Panc1 (cell line): ENCODE measurements around the gene MYO7B. TPM values are rescaled to one million over a fixed set of nuclear protein-coding genes. Genes with fewer than 3 reads are reported as not detected.

Source experiments
- ATAC-seq: fragments of 200-7000 bp; cut with Tn5 transposase; 2 replicates; pipeline ENCODE4 v1.9.1; 2020; ENCODE audit warnings: mild to moderate bottlenecking, moderate library complexity
- BruUV-seq: library from RNA; stranded (reverse); fragments of 400-500 nt; replicated peaks from 2 replicates; lab custom pipeline; 2021; lab: Mats Ljungman, UMichigan
- CTCF ChIA-PET: fragments of 300-600 bp; sonication (Branson Sonifier 250); formaldehyde crosslinking; loops from one replicate; lab custom pipeline; 2022; ENCODE audit warnings: antibody characterized with exemption; lab: Charles Lee
- POLR2A ChIA-PET: fragments of 300-600 bp; sonication (Branson Sonifier 250); formaldehyde crosslinking; loops from one replicate; lab custom pipeline; 2022; ENCODE audit warnings: antibody characterized with exemption; lab: Charles Lee
- DNase-seq: peaks from one replicate; pipeline ENCODE4 v3.0.0-alpha.2; 2010; ENCODE audit warnings: low read depth, low spot score
- H3K27ac ChIP-seq: 2 replicates; pipeline ENCODE4 v1.5.1; 2011; ENCODE audit warnings: mild to moderate bottlenecking, low read length, inconsistent platforms
- H3K27me3 ChIP-seq: fragments of 200-500 bp; sonication (Bioruptor generic); 2 replicates; pipeline ENCODE4 v1.6.0; 2014; ENCODE audit warnings: low read length, inconsistent platforms; ENCODE audit not compliant: control insufficient read depth, insufficient read depth
- H3K36me3 ChIP-seq: fragments of 200-500 bp; sonication (Bioruptor generic); 2 replicates; pipeline ENCODE4 v1.5.1; 2014; ENCODE audit warnings: inconsistent platforms, mild to moderate bottlenecking, low read length, moderate library complexity; ENCODE audit not compliant: control insufficient read depth, insufficient read depth
- H3K4me1 ChIP-seq: 2 replicates; pipeline ENCODE4 v1.5.1; 2011; ENCODE audit warnings: inconsistent platforms, mild to moderate bottlenecking, low read length, moderate library complexity; ENCODE audit not compliant: control insufficient read depth, insufficient read depth
- H3K4me3 ChIP-seq, 2 experiments: 2 replicates each; pipeline ENCODE4 v1.5.1; 2011 to 2012; ENCODE audit warnings: low read depth in 2 of 2, low read length in 2 of 2, mild to moderate bottlenecking in 2 of 2, inconsistent platforms in 1 of 2, moderate library complexity in 1 of 2
- H3K9me3 ChIP-seq: fragments of 200-500 bp; sonication (Bioruptor generic); 2 replicates; pipeline ENCODE4 v1.5.1; 2014; ENCODE audit warnings: low read depth, mild to moderate bottlenecking, inconsistent platforms, low read length, moderate library complexity; ENCODE audit not compliant: control insufficient read depth, insufficient read depth
- POLR2AphosphoS5 ChIP-seq: IDR thresholded peaks from 2 replicates; pipeline ENCODE4 v1.6.1; 2012; ENCODE audit warnings: mild to moderate bottlenecking, low read depth, low read length, moderate library complexity
- REST ChIP-seq, 2 experiments: IDR thresholded peaks; 2 replicates each; pipeline ENCODE4 v1.6.1; 2011 to 2012; ENCODE audit warnings: low read depth in 2 of 2, control low read depth in 1 of 2, low read length in 1 of 2, mild to moderate bottlenecking in 1 of 2, moderate library complexity in 1 of 2; ENCODE audit not compliant: insufficient read depth in 1 of 2
- SIN3A ChIP-seq: IDR thresholded peaks from 2 replicates; pipeline ENCODE4 v1.6.1; 2012; ENCODE audit warnings: low read depth, mild to moderate bottlenecking, low read length, moderate library complexity, borderline replicate concordance; ENCODE audit not compliant: insufficient read depth
- TCF7L2 ChIP-seq: IDR thresholded peaks from 2 replicates; pipeline ENCODE4 v1.6.1; 2011; ENCODE audit warnings: mild to moderate bottlenecking, low read depth, low read length, inconsistent platforms
- in situ Hi-C: cut with HindIII; loops from 2 replicates; pipeline ENCODE4 v1.10.0; 2016; ENCODE audit warnings: low sequenced_read_pairs, low pct_unique_long_range_greater_than_20kb
- intact Hi-C: fragments of 100-400 bp; cut with micrococcal nuclease; formaldehyde crosslinking; loops from one replicate; pipeline ENCODE4 v1.10.0; 2022; ENCODE audit not compliant: unreplicated experiment
- total RNA-seq: library from RNA; stranded (reverse); gene quantifications from one replicate; pipeline ENCODE4 v1.2.1, GENCODE V29; 2021; ENCODE audit not compliant: unreplicated experiment
- TF ChIP-seq, protein P1 (sequence below): fragments of 450-650 bp; IDR thresholded peaks from 2 replicates; pipeline ENCODE4 v1.5.1; 2017; ENCODE audit warnings: mild to moderate bottlenecking

Gene MYO7B
- total RNA-seq, 1 experiment from 2014 or later: 0.15 TPM

DNA sequence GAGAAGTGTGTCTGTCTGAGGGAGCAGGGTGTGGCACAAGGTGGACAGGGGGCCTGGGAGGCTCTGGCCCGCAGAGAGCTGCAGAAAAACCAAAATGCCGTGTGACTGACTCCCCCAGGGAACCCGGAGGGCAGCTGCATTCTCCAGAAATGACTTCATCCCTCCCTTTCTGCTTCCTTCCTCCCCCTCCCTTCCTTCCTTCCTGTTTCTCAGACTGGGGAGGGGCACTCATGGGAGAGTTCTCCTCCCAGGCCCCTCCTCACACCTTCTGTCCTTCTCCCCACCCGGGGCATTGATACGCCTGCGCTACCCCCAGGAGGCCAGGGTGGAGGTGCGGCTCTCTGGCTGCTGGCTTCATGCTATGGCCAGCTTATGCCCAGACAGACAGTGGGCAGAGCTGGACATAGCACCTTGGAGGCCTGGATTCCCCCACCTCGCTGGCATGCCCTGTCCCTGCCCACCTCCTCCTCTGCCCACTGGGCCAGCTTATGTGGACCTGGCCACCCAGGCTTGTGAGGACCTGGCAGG, 102.3 kb downstream of the MYO7B start:
- intact Hi-C loops: no loop called here
- in situ Hi-C loops: no loop called here
- DNase-seq (no peak), ATAC-seq (peak; percentile 43)
- Histone ChIP-seq H3K9me3 (no peaks in the 10 kb centered on the region), H3K4me1 (peaks cover 10% of the 10 kb centered on the region), H3K27me3 (no peaks in the 10 kb centered on the region), H3K4me3 (no peak overlapping the region), H3K36me3 (no peaks in the 10 kb centered on the region), H3K27ac (no peak overlapping the region)
- no TSS peak for BruUV-seq
- ChIA-PET POLR2A (no interaction called here), CTCF (no interaction called here)
- TF ChIP-seq, protein P1, sequence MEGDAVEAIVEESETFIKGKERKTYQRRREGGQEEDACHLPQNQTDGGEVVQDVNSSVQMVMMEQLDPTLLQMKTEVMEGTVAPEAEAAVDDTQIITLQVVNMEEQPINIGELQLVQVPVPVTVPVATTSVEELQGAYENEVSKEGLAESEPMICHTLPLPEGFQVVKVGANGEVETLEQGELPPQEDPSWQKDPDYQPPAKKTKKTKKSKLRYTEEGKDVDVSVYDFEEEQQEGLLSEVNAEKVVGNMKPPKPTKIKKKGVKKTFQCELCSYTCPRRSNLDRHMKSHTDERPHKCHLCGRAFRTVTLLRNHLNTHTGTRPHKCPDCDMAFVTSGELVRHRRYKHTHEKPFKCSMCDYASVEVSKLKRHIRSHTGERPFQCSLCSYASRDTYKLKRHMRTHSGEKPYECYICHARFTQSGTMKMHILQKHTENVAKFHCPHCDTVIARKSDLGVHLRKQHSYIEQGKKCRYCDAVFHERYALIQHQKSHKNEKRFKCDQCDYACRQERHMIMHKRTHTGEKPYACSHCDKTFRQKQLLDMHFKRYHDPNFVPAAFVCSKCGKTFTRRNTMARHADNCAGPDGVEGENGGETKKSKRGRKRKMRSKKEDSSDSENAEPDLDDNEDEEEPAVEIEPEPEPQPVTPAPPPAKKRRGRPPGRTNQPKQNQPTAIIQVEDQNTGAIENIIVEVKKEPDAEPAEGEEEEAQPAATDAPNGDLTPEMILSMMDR: no peak
- TF ChIP-seq TCF7L2 (no peak), SIN3A (no peak), REST (IDR thresholded peaks at IDR 0.05; ENCODE audit: insufficient read depth in 1 of 2, low read depth in 2 of 2, low read length in 1 of 2) (no peak), POLR2AphosphoS5 (no peak)

GRCh38 chr2:127638361-127639110, 103.1 kb downstream of the MYO7B start:
- intact Hi-C loops: no loop called here
- no peaks in the 10 kb centered on the region for H3K36me3 ChIP-seq
- in situ Hi-C loops: no loop called here
- ChIA-PET POLR2A (no interaction called here), CTCF (interaction anchor here (1.1 kb wide), 1 partner anchor 47 kb away, joined by 3 read pairs; no protein-coding TSS in a partner anchor)
- no peaks in the 10 kb centered on the region for H3K9me3 ChIP-seq
- BruUV-seq: no TSS peak
- ATAC-seq (no peak), DNase-seq (no peak)
- peaks cover 10% of the 10 kb centered on the region for H3K4me1 ChIP-seq
- no peaks in the 10 kb centered on the region for H3K27me3 ChIP-seq
- TF ChIP-seq POLR2AphosphoS5: no peak
- no peak for TF ChIP-seq REST (IDR thresholded peaks at IDR 0.05; ENCODE audit: insufficient read depth in 1 of 2, low read depth in 2 of 2, low read length in 1 of 2)
- TF ChIP-seq, protein P1: no peak
- H3K27ac ChIP-seq: no peak overlapping the region
- H3K4me3 ChIP-seq: no peak overlapping the region
